ENCODE results near the gene YPEL5. TPM values are rescaled to one million over a fixed set of nuclear protein-coding genes. Genes with fewer than 3 reads are reported as not detected.

The YPEL5 gene
- total RNA-seq, 1 experiment from 2014 or later: 66.4 TPM

GRCh38 chr2:30177440-30177839 lies 30.6 kb downstream of the YPEL5 start:
- H3K27ac ChIP-seq (ENCODE audit: low read length): no peak overlapping the region
- in situ Hi-C loops (cut with HindIII; ENCODE audit: low pct_unique_long_range_greater_than_20kb, low sequenced_read_pairs): no loop called here

GRCh38 chr2:30177956-30178355 lies 31.1 kb downstream of the YPEL5 start:
- Histone ChIP-seq H3K4me1 (ENCODE audit: control insufficient read depth, insufficient read depth, low read length) (no peaks in the 10 kb centered on the region), H3K27ac (ENCODE audit: low read length) (no peak overlapping the region), H3K36me3 (ENCODE audit: control insufficient read depth, insufficient read depth, low read length) (no peaks in the 10 kb centered on the region), H3K4me3 (ENCODE audit: low read depth in 2 of 2, low read length in 2 of 2) (no peak overlapping the region), H3K27me3 (ENCODE audit: control insufficient read depth, insufficient read depth, low read length) (0 out of 2 replicates have a peak, but pooled peaks cover 4% of the 10 kb centered on the region), H3K9me3 (ENCODE audit: control insufficient read depth, insufficient read depth, low read depth, low read length) (no peaks in the 10 kb centered on the region)
- no peak for TF ChIP-seq POLR2AphosphoS5 (IDR thresholded peaks at IDR 0.05; ENCODE audit: low read depth, low read length)
- no peak for TF ChIP-seq SIN3A (IDR thresholded peaks at IDR 0.05; ENCODE audit: borderline replicate concordance, insufficient read depth, low read depth, low read length)
- no peak for TF ChIP-seq TCF7L2 (IDR thresholded peaks at IDR 0.05; ENCODE audit: low read depth, low read length)
- no peak for TF ChIP-seq REST (IDR thresholded peaks at IDR 0.05; ENCODE audit: insufficient read depth in 1 of 2, low read depth in 2 of 2, low read length in 1 of 2)
- TF ChIP-seq CTCF (IDR thresholded peaks at IDR 0.05): no peak
- ChIA-PET POLR2A (no interaction called here), CTCF (no interaction called here)
- no TSS peak for BruUV-seq (replicated peaks)
- in situ Hi-C loops (cut with HindIII; ENCODE audit: low pct_unique_long_range_greater_than_20kb, low sequenced_read_pairs) (no loop called here), intact Hi-C loops (cut with micrococcal nuclease; ENCODE audit: unreplicated experiment) (no loop called here)
- ATAC-seq (no peak), DNase-seq (ENCODE audit: low read depth, low spot score) (no peak)

More at GRCh38 chr2:30177440-30177839, 30.6 kb downstream of the YPEL5 start:
- Histone ChIP-seq H3K36me3 (ENCODE audit: control insufficient read depth, insufficient read depth, low read length) (no peaks in the 10 kb centered on the region), H3K9me3 (ENCODE audit: control insufficient read depth, insufficient read depth, low read depth, low read length) (no peaks in the 10 kb centered on the region), H3K4me1 (ENCODE audit: control insufficient read depth, insufficient read depth, low read length) (no peaks in the 10 kb centered on the region), H3K27me3 (ENCODE audit: control insufficient read depth, insufficient read depth, low read length) (0 out of 2 replicates have a peak, but pooled peaks cover 4% of the 10 kb centered on the region), H3K4me3 (ENCODE audit: low read depth in 2 of 2, low read length in 2 of 2) (no peak overlapping the region)
- no TSS peak for BruUV-seq (replicated peaks)
- ChIA-PET POLR2A (no interaction called here), CTCF (no interaction called here)
- DNase-seq (ENCODE audit: low read depth, low spot score): no peak
- ATAC-seq: no peak
- TF ChIP-seq REST (IDR thresholded peaks at IDR 0.05; ENCODE audit: insufficient read depth in 1 of 2, low read depth in 2 of 2, low read length in 1 of 2): no peak
- no peak for TF ChIP-seq CTCF (IDR thresholded peaks at IDR 0.05)
- no peak for TF ChIP-seq TCF7L2 (IDR thresholded peaks at IDR 0.05; ENCODE audit: low read depth, low read length)
- TF ChIP-seq POLR2AphosphoS5 (IDR thresholded peaks at IDR 0.05; ENCODE audit: low read depth, low read length): no peak
- intact Hi-C loops (cut with micrococcal nuclease; ENCODE audit: unreplicated experiment): no loop called here

Measured in Panc1 (cell line).